HL-60 (cell line): ENCODE data around the gene STIM2.

Experiments
- DNase-seq, 2 experiments: peaks; one replicate each; pipeline ENCODE4 v3.0.0-alpha.2; 2010 to 2020; ENCODE audit warnings: low read depth in 1 of 2, low spot score in 1 of 2
- H3K27ac ChIP-seq: fragments of 250-450 bp; sonication (Bioruptor Pico); replicated peaks from 2 replicates; pipeline ENCODE4 v1.5.1; 2020; ENCODE audit warnings: mild to moderate bottlenecking, moderate library complexity
- H3K27me3 ChIP-seq: fragments of 250-450 bp; sonication (Bioruptor Pico); 2 replicates; pipeline ENCODE4 v1.5.1; 2021; ENCODE audit warnings: mild to moderate bottlenecking, moderate library complexity; ENCODE audit not compliant: insufficient read depth, poor library complexity, severe bottlenecking
- H3K4me3 ChIP-seq: replicated peaks from 2 replicates; pipeline ENCODE4 v1.5.1; 2011; ENCODE audit warnings: mild to moderate bottlenecking, control low read depth, low read length; ENCODE audit not compliant: insufficient read depth
- CTCF ChIP-seq: IDR thresholded peaks from one replicate; pipeline ENCODE4 v1.5.1; 2011; ENCODE audit warnings: low read length, control low read depth, inconsistent platforms; ENCODE audit not compliant: insufficient read depth
- GABPA ChIP-seq: IDR thresholded peaks from 2 replicates; pipeline ENCODE4 v1.6.1; 2012; ENCODE audit warnings: low read depth
- POLR2AphosphoS5 ChIP-seq: IDR thresholded peaks from 2 replicates; pipeline ENCODE4 v1.6.1; 2012; ENCODE audit warnings: low read depth
- REST ChIP-seq: IDR thresholded peaks from 2 replicates; pipeline ENCODE4 v1.6.1; 2012; ENCODE audit warnings: low read depth; ENCODE audit not compliant: insufficient replicate concordance
- SPI1 ChIP-seq: IDR thresholded peaks from 2 replicates; pipeline ENCODE4 v1.6.1; 2012; ENCODE audit warnings: low read depth, mild to moderate bottlenecking, borderline replicate concordance

Gene STIM2

GRCh38 chr4:26839534-26839951, 21.1 kb upstream of the STIM2 start:
- DNase-seq: no peak
- H3K27ac ChIP-seq: no peak overlapping the region
- TF ChIP-seq REST (no peak), POLR2AphosphoS5 (no peak), GABPA (no peak), SPI1 (no peak)
- H3K27me3 ChIP-seq: no peaks in the 10 kb centered on the region
- H3K4me3 ChIP-seq: no peak overlapping the region

- TF ChIP-seq GABPA (no peak), REST (no peak)
- Histone ChIP-seq H3K27ac (no peak overlapping the region), H3K4me3 (no peak overlapping the region), H3K27me3 (no peaks in the 10 kb centered on the region)
- DNase-seq: no peak
These were observed 19.9 kb upstream of the STIM2 start for GRCh38 chr4:26840786-26841185.

- no peak overlapping the region for H3K4me3 ChIP-seq
- DNase-seq: peak in 1 of 2 experiments; percentile 35
These were observed 17.7 kb upstream of the STIM2 start for GRCh38 chr4:26842911-26843310.

GRCh38 chr4:26850528-26850927, 10.1 kb upstream of the STIM2 start:
- no peak overlapping the region for H3K4me3 ChIP-seq
- H3K27me3 ChIP-seq: no peaks in the 10 kb centered on the region
- H3K27ac ChIP-seq: no peak overlapping the region
- TF ChIP-seq POLR2AphosphoS5 (no peak), SPI1 (no peak), REST (no peak), GABPA (no peak), CTCF (no peak)
- no peak for DNase-seq

More at GRCh38 chr4:26842911-26843310, 17.7 kb upstream of the STIM2 start:
- TF ChIP-seq POLR2AphosphoS5 (no peak), GABPA (no peak), CTCF (no peak)
- Histone ChIP-seq H3K27ac (peak overlapping the region; percentile 40), H3K27me3 (no peaks in the 10 kb centered on the region)
